H1 (cell line): ENCODE measurements around the gene CES3. TPM values are rescaled to one million over a fixed set of nuclear protein-coding genes. Genes with fewer than 3 reads are reported as not detected.

Source experiments
- CTCF ChIA-PET: fragments of 300-600 bp; sonication (Branson Sonifier 250); formaldehyde crosslinking; loops from one replicate; lab custom pipeline; 2021; ENCODE audit not compliant: partially characterized antibody; lab: Charles Lee
- POLR2A ChIA-PET: fragments of 300-600 bp; sonication (Branson Sonifier 250); formaldehyde crosslinking; loops from one replicate; lab custom pipeline; 2021; ENCODE audit warnings: inconsistent platforms; ENCODE audit not compliant: partially characterized antibody; lab: Charles Lee
- DNase-seq, 2 experiments: peaks; one replicate each; pipeline versions ENCODE4 v3.0.0 to v3.0.0-alpha.2; 2010 to 2022; ENCODE audit warnings: low spot score in 2 of 2, low read depth in 1 of 2, mixed read lengths in 1 of 2
- FAIRE-seq: peaks from 2 replicates; lab custom pipeline; 2011; peaks lifted over from hg19 to GRCh38; lab: Jason Lieb, UNC
- H2AFZ ChIP-seq: 2 replicates; pipeline ENCODE4 v1.8.1; 2012; ENCODE audit warnings: low read length, inconsistent platforms
- H2AK5ac ChIP-seq: 2 replicates; pipeline ENCODE4 v1.6.1; 2013; ENCODE audit warnings: low read depth, low read length
- H2BK120ac ChIP-seq: replicated peaks from 2 replicates; pipeline ENCODE3; 2013; ENCODE audit warnings: low read depth, low read length, inconsistent platforms
- H2BK12ac ChIP-seq: 2 replicates; pipeline ENCODE4 v1.6.1; 2013; ENCODE audit warnings: low read depth, low read length
- H2BK15ac ChIP-seq: 2 replicates; pipeline ENCODE4 v1.6.1; 2013; ENCODE audit warnings: low read length
- H2BK20ac ChIP-seq: 2 replicates; pipeline ENCODE4 v1.6.1; 2013; ENCODE audit warnings: low read length
- H2BK5ac ChIP-seq: 2 replicates; pipeline ENCODE4 v1.6.1; 2013; ENCODE audit warnings: low read depth, low read length
- H3K14ac ChIP-seq: 2 replicates; pipeline ENCODE4 v1.6.1; 2013; ENCODE audit warnings: inconsistent platforms; ENCODE audit not compliant: insufficient read length
- H3K18ac ChIP-seq: 2 replicates; pipeline ENCODE4 v1.6.1; 2013; ENCODE audit warnings: low read length; ENCODE audit errors: extremely low read depth
- H3K23ac ChIP-seq: 2 replicates; pipeline ENCODE4 v1.6.1; 2013; ENCODE audit warnings: inconsistent platforms; ENCODE audit not compliant: insufficient read length
- H3K23me2 ChIP-seq: 2 replicates; pipeline ENCODE4 v1.6.1; 2013; ENCODE audit warnings: low read depth, low read length
- H3K27ac ChIP-seq: 2 replicates; pipeline ENCODE4 v1.6.1; 2011; ENCODE audit warnings: low read depth, low read length, inconsistent platforms
- H3K27me3 ChIP-seq, 4 experiments: replicated peaks in 1 of 4; 1 replicate in 1 of 4; 2 replicates in 3 of 4; pipeline versions ENCODE4 v1.6.1 to v1.8.1; 2011 to 2013; ENCODE audit warnings: low read length in 3 of 4, mild to moderate bottlenecking in 3 of 4, inconsistent platforms in 2 of 4, mixed read lengths in 2 of 4, moderate library complexity in 1 of 4; ENCODE audit not compliant: control insufficient read depth in 3 of 4, insufficient read depth in 3 of 4; ENCODE audit errors: extremely low read depth in 1 of 4
- H3K36me3 ChIP-seq, 4 experiments: 2 replicates each; pipeline versions ENCODE4 v1.6.1 to v1.8.1; 2011 to 2013; ENCODE audit warnings: mild to moderate bottlenecking in 4 of 4, low read length in 3 of 4, moderate library complexity in 2 of 4, control low read depth in 1 of 4, inconsistent platforms in 1 of 4; ENCODE audit not compliant: insufficient read depth in 4 of 4, control insufficient read depth in 2 of 4
- H3K4ac ChIP-seq: replicated peaks from 2 replicates; pipeline ENCODE3; 2013; ENCODE audit warnings: low read length, low read depth, mixed read lengths, inconsistent platforms; ENCODE audit not compliant: insufficient read length
- H3K4me1 ChIP-seq, 4 experiments: replicated peaks in 1 of 4; 1 replicate in 1 of 4; 2 replicates in 3 of 4; pipeline versions ENCODE4 v1.6.1 to v1.8.1; 2011 to 2013; ENCODE audit warnings: low read length in 3 of 4, inconsistent platforms in 2 of 4, mixed read lengths in 1 of 4; ENCODE audit not compliant: insufficient read depth in 4 of 4, control insufficient read depth in 3 of 4
- H3K4me2 ChIP-seq, 2 experiments: 2 replicates each; pipeline versions ENCODE4 v1.6.1 to v1.8.1; 2011 to 2013; ENCODE audit warnings: low read depth in 2 of 2, low read length in 2 of 2, control low read depth in 1 of 2, inconsistent platforms in 1 of 2, mild to moderate bottlenecking in 1 of 2; ENCODE audit not compliant: insufficient read depth in 1 of 2
- H3K4me3 ChIP-seq, 4 experiments: fragments of 200-600, 300-600 bp in 1 of 4; sonication (generic), shearing (Covaris generic), sonication (Bioruptor Twin) in 1 of 4; 2 replicates each; pipeline versions ENCODE4 v1.5.1 to v1.8.1; 2011 to 2016; ENCODE audit warnings: low read length in 4 of 4, low read depth in 3 of 4, control low read depth in 2 of 4, inconsistent platforms in 2 of 4, mild to moderate bottlenecking in 2 of 4, mixed read lengths in 1 of 4, moderate library complexity in 1 of 4; ENCODE audit not compliant: insufficient read depth in 2 of 4; ENCODE audit errors: extremely low read depth in 1 of 4
- H3K56ac ChIP-seq: replicated peaks from 2 replicates; pipeline ENCODE3; 2013; ENCODE audit warnings: low read depth, mild to moderate bottlenecking, mixed read lengths, low read length, inconsistent platforms; ENCODE audit not compliant: insufficient read length
- H3K79me1 ChIP-seq: 2 replicates; pipeline ENCODE4 v1.6.1; 2013; ENCODE audit warnings: low read depth, low read length, control low read depth
- H3K79me2 ChIP-seq, 2 experiments: 2 replicates each; pipeline versions ENCODE4 v1.6.1 to v1.8.1; 2012 to 2013; ENCODE audit warnings: low read length in 2 of 2, mild to moderate bottlenecking in 2 of 2, inconsistent platforms in 1 of 2; ENCODE audit not compliant: insufficient read depth in 2 of 2, control insufficient read depth in 1 of 2
- H3K9ac ChIP-seq, 4 experiments: replicated peaks in 1 of 4; 1 replicate in 1 of 4; 2 replicates in 3 of 4; pipeline versions ENCODE4 v1.6.1 to v1.8.1; 2011 to 2013; ENCODE audit warnings: low read depth in 3 of 4, low read length in 3 of 4, control low read depth in 2 of 4, mild to moderate bottlenecking in 2 of 4, moderate library complexity in 2 of 4, inconsistent platforms in 1 of 4; ENCODE audit errors: extremely low read depth in 1 of 4
- H3K9me3 ChIP-seq, 2 experiments: 2 replicates each; pipeline versions ENCODE4 v1.6.1 to v1.8.1; 2012 to 2013; ENCODE audit warnings: mild to moderate bottlenecking in 2 of 2, moderate library complexity in 2 of 2, control low read depth in 1 of 2, inconsistent platforms in 1 of 2, low read depth in 1 of 2, low read length in 1 of 2, mixed read lengths in 1 of 2; ENCODE audit not compliant: insufficient read depth in 2 of 2
- H4K20me1 ChIP-seq, 2 experiments: replicated peaks in 1 of 2; 2 replicates each; pipeline versions ENCODE3 to v1.8.1; 2011 to 2013; ENCODE audit warnings: inconsistent platforms in 2 of 2, low read length in 2 of 2, mild to moderate bottlenecking in 1 of 2; ENCODE audit not compliant: insufficient read depth in 2 of 2, control insufficient read depth in 1 of 2
- H4K5ac ChIP-seq: 2 replicates; pipeline ENCODE4 v1.6.1; 2013; ENCODE audit warnings: low read length, low read depth, mixed read lengths, inconsistent platforms; ENCODE audit not compliant: insufficient read length
- H4K8ac ChIP-seq: 2 replicates; pipeline ENCODE4 v1.8.0; 2013; ENCODE audit warnings: mild to moderate bottlenecking, moderate library complexity, low read length, inconsistent platforms; ENCODE audit not compliant: insufficient read depth; ENCODE audit errors: extremely low read depth
- H4K91ac ChIP-seq: replicated peaks from 2 replicates; pipeline ENCODE3; 2013; ENCODE audit warnings: low read length, mixed read lengths, inconsistent platforms; ENCODE audit not compliant: insufficient read length
- ASH2L ChIP-seq: fragments of 200-600, 300-600 bp; sonication (generic); IDR thresholded peaks from one replicate; pipeline ENCODE4 v1.7.1; 2017; ENCODE audit warnings: low read length
- CHD1 ChIP-seq: IDR thresholded peaks from 2 replicates; pipeline ENCODE4 v1.6.1; 2012; ENCODE audit warnings: low read depth, low read length, improper control_type of control experiment
- CHD2 ChIP-seq: IDR thresholded peaks from 2 replicates; pipeline ENCODE4 v1.6.1; 2012; ENCODE audit warnings: low read length, improper control_type of control experiment
- POLR2A ChIP-seq, 2 experiments: IDR thresholded peaks; 1 replicate in 1 of 2; 2 replicates in 1 of 2; pipeline ENCODE4 v1.6.1; 2011; ENCODE audit warnings: low read depth in 2 of 2, low read length in 2 of 2, mild to moderate bottlenecking in 2 of 2; ENCODE audit errors: control extremely low read depth in 1 of 2
- SAP30 ChIP-seq: fragments of 300-600 bp; sonication (generic); IDR thresholded peaks from 2 replicates; pipeline ENCODE4 v1.7.1; 2012; ENCODE audit warnings: low read length, moderate library complexity, mild to moderate bottlenecking, inconsistent platforms; ENCODE audit not compliant: insufficient read depth, insufficient replicate concordance
- SIN3A ChIP-seq, 2 experiments: IDR thresholded peaks in 1 of 2; conservative IDR thresholded peaks in 1 of 2; 2 replicates each; pipeline ENCODE4 v1.6.1; 2011 to 2012; ENCODE audit warnings: low read length in 2 of 2, improper control_type of control experiment in 1 of 2, low read depth in 1 of 2, mild to moderate bottlenecking in 1 of 2
- SP4 ChIP-seq: IDR thresholded peaks from 2 replicates; pipeline ENCODE4 v1.6.1; 2012; ENCODE audit warnings: low read length, inconsistent platforms
- SUZ12 ChIP-seq: fragments of 200-600 bp; sonication (generic); IDR thresholded peaks from 2 replicates; pipeline ENCODE4 v1.6.1; 2012; ENCODE audit warnings: mild to moderate bottlenecking, inconsistent platforms, low read length, moderate library complexity, mixed read lengths
- TAF1 ChIP-seq: IDR thresholded peaks from 2 replicates; pipeline ENCODE4 v1.6.1; 2011; ENCODE audit warnings: mild to moderate bottlenecking, low read depth, low read length
- TAF7 ChIP-seq: optimal IDR thresholded peaks from 2 replicates; pipeline ENCODE3; 2011; ENCODE audit warnings: low read depth, mild to moderate bottlenecking, inconsistent platforms, low read length, moderate library complexity, borderline replicate concordance
- polyA plus RNA-seq, 7 experiments: library from polyadenylated mRNA; depleted of rRNA in 3 of 7; stranded (reverse) in 5 of 7; unstranded in 2 of 7; fragments of >200 nt in 5 of 7; fragments of 200-250 nt in 2 of 7; gene quantifications; 1 replicate in 5 of 7; 2 replicates in 1 of 7; 4 replicates in 1 of 7; pipeline versions ENCODE4 v1.2.1 to v1.2.3, GENCODE V29; 2011 to 2013; ENCODE audit warnings: missing spikeins in 2 of 7, mixed read lengths in 2 of 7
- total RNA-seq: library from RNA; stranded (reverse); fragmentation: NEBNext Ultra II Directional; extraction: Animal tissue kit (Norgen Biotek cat#: 25700); gene quantifications from 2 replicates; pipeline ENCODE4 v1.2.1, GENCODE V29; 2021
- TF ChIP-seq, protein P1 (sequence below), 3 experiments: IDR thresholded peaks; 1 replicate in 2 of 3; 2 replicates in 1 of 3; pipeline versions ENCODE4 v1.5.1 to v1.6.1; 2011; ENCODE audit warnings: low read length in 3 of 3, mild to moderate bottlenecking in 3 of 3, inconsistent platforms in 2 of 3, low read depth in 1 of 3, moderate library complexity in 1 of 3; ENCODE audit not compliant: insufficient read depth in 1 of 3; ENCODE audit errors: control extremely low read depth in 1 of 3
- TF ChIP-seq, protein P2 (sequence below): IDR thresholded peaks from 2 replicates; pipeline ENCODE4 v1.6.1; 2012; ENCODE audit warnings: inconsistent platforms

CES3 gene
- total and polyA plus RNA-seq, 2 of the 8 experiments (the other 6 are each of a cell fraction or from before 2014, with no cell fraction given) = 1.6 to 2.2 TPM

DNA sequence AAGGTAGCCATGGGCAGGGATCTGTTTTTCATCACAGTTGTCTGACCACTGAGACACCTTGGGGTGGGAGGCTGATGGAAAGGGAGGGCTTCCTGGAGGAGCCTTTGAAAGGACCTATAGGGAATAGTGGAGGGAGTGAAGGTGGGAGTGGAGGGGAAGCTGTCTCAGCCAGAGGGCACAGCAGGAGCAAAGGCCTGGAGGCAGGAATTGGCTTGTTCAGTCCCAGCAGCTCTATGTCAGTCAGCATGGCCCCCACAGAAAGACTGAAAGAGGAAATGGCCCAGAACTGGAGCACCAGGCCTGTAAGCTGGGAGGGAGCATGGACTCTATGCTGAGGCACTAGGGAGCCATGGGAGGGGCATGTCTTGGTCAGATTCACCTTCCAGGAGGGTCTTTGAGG lies 55.1 kb downstream of the CES3 start:
- Histone ChIP-seq H4K8ac (no peak overlapping the region), H2BK15ac (no peak overlapping the region), H3K23ac (no peak overlapping the region), H2AK5ac (no peak overlapping the region), H4K5ac (no peak overlapping the region), H4K20me1 (no peaks in the 10 kb centered on the region), H3K27ac (no peak overlapping the region), H2AFZ (no peak overlapping the region), H3K4ac (no peak overlapping the region), H3K4me2 (no peak overlapping the region), H3K9me3 (no peaks in the 10 kb centered on the region), H3K27me3 (peaks cover 16 to 37% (median 29%) of the 10 kb centered on the region in 4 experiments), H3K23me2 (peaks cover 11% of the 10 kb centered on the region; the same call in 1 of the 2 replicates), H2BK12ac (no peak overlapping the region), H3K4me3 (no peak overlapping the region), H3K9ac (no peak overlapping the region), H3K4me1 (peaks cover 0 to 6% (median 4%) of the 10 kb centered on the region in 4 experiments; a peak in 4 of 7 replicates), H2BK120ac (no peak overlapping the region), H3K36me3 (no peaks in the 10 kb centered on the region), H4K91ac (no peak overlapping the region), H3K18ac (no peak overlapping the region), H3K79me1 (no peaks in the 10 kb centered on the region), H2BK20ac (0 out of 2 replicates have a peak overlapping the region, but pooled peaks have one; percentile 56), H3K14ac (no peak overlapping the region), H3K79me2 (no peaks in the 10 kb centered on the region), H3K56ac (no peak overlapping the region), H2BK5ac (no peak overlapping the region)
- TF ChIP-seq, protein P1, sequence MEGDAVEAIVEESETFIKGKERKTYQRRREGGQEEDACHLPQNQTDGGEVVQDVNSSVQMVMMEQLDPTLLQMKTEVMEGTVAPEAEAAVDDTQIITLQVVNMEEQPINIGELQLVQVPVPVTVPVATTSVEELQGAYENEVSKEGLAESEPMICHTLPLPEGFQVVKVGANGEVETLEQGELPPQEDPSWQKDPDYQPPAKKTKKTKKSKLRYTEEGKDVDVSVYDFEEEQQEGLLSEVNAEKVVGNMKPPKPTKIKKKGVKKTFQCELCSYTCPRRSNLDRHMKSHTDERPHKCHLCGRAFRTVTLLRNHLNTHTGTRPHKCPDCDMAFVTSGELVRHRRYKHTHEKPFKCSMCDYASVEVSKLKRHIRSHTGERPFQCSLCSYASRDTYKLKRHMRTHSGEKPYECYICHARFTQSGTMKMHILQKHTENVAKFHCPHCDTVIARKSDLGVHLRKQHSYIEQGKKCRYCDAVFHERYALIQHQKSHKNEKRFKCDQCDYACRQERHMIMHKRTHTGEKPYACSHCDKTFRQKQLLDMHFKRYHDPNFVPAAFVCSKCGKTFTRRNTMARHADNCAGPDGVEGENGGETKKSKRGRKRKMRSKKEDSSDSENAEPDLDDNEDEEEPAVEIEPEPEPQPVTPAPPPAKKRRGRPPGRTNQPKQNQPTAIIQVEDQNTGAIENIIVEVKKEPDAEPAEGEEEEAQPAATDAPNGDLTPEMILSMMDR (IDR thresholded peaks at IDR 0.05; ENCODE audit: control extremely low read depth in 1 of 3, insufficient read depth in 1 of 3, low read depth in 1 of 3, low read length in 3 of 3) = no peak
- no peak for TF ChIP-seq TAF1
- no peak for TF ChIP-seq POLR2A (IDR thresholded peaks at IDR 0.05; ENCODE audit: control extremely low read depth in 1 of 2, low read depth in 2 of 2, low read length in 2 of 2)
- TF ChIP-seq, protein P2, sequence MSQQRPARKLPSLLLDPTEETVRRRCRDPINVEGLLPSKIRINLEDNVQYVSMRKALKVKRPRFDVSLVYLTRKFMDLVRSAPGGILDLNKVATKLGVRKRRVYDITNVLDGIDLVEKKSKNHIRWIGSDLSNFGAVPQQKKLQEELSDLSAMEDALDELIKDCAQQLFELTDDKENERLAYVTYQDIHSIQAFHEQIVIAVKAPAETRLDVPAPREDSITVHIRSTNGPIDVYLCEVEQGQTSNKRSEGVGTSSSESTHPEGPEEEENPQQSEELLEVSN = no peak
- no peak for TF ChIP-seq CHD2
- TF ChIP-seq SP4 = no peak
- no peak for TF ChIP-seq ASH2L
- no peak for TF ChIP-seq SIN3A (conservative IDR thresholded peaks at IDR 0.05 in 1 of 2, IDR thresholded peaks at IDR 0.05 in 1 of 2; ENCODE audit: low read depth in 1 of 2, low read length in 2 of 2)
- no peak for TF ChIP-seq CHD1
- TF ChIP-seq TAF7 = no peak
- no peak for TF ChIP-seq SUZ12
- no peak for TF ChIP-seq SAP30
- no peak for FAIRE-seq
- ChIA-PET CTCF (interaction anchor here (0.6 to 10.2 kb wide), 18 partner anchors 9 to 169 kb away, joined by 3 to 164 read pairs (median 5); partner anchors contain the start of genes B3GNT9, CBFB, CES3 and FBXL8), POLR2A (interaction anchor here (1.1 kb wide), 1 partner anchor 88 kb away, joined by 4 read pairs; no protein-coding TSS in a partner anchor)
- no peak for DNase-seq
